Kidney epithelial cell (primary cell): ENCODE data around the gene TAF6L. TPM values are rescaled to one million over a fixed set of nuclear protein-coding genes. Genes with fewer than 3 reads are reported as not detected.
"Not testable (repeated sequence)": the region's sequence is repeated elsewhere in the genome, so short reads cannot be mapped to it uniquely, and the experiment has no call there.

ENCODE experiments used
- DNase-seq: peaks from one replicate; pipeline ENCODE4 v3.0.0-alpha.2; 2010; ENCODE audit warnings: low read depth
- H3K27me3 ChIP-seq: 2 replicates; pipeline ENCODE4 v1.6.0; 2011; ENCODE audit warnings: low read length; ENCODE audit not compliant: control insufficient read depth, insufficient read depth
- H3K36me3 ChIP-seq: 2 replicates; pipeline ENCODE4 v1.5.1; 2011; ENCODE audit warnings: low read length; ENCODE audit not compliant: control insufficient read depth, insufficient read depth
- H3K4me3 ChIP-seq: 2 replicates; pipeline ENCODE4 v1.5.1; 2011; ENCODE audit warnings: low read depth, mild to moderate bottlenecking, control low read depth, low read length
- CTCF ChIP-seq: IDR thresholded peaks from 2 replicates; pipeline ENCODE4 v1.5.1; 2011; ENCODE audit warnings: mild to moderate bottlenecking, moderate library complexity, low read length, control low read depth, inconsistent platforms; ENCODE audit not compliant: insufficient read depth, poor library complexity, severe bottlenecking
- total RNA-seq: library from RNA; depleted of rRNA; stranded (reverse); fragments of >200 nt; gene quantifications from 2 replicates; pipeline ENCODE4 v1.2.3, GENCODE V29; 2015

TAF6L gene
- total RNA-seq, 1 donor from 2014 or later = 29.1 TPM

- Histone ChIP-seq H3K36me3 (no peaks in the 10 kb centered on the region), H3K27me3 (no peaks in the 10 kb centered on the region), H3K4me3 (peak within 1 kb of the TSS; percentile 96)
- TF ChIP-seq CTCF = no peak
- peak; percentile 95 for DNase-seq
These were observed 43.9 kb upstream of the TAF6L start, which contains the start of gene HNRNPUL2 for GRCh38 chr11:62727165-62727871. TSS of gene HNRNPUL2 (minus strand) at chr11:62727457. CDS start at chr11:62727156, 301 bp downstream.

- Histone ChIP-seq H3K27me3 (no peaks in the 10 kb centered on the region), H3K36me3 (no peaks in the 10 kb centered on the region), H3K4me3 (peak overlapping the region; percentile 96)
- DNase-seq = peak; percentile 86
- no peak for TF ChIP-seq CTCF
These were observed 43.4 kb upstream of the TAF6L start for GRCh38 chr11:62727872-62728170.

- H3K27me3 ChIP-seq = no peaks in the 10 kb centered on the region
- TF ChIP-seq CTCF = no peak
- H3K4me3 ChIP-seq = peak within 1 kb of the TSS; percentile 96
- peak; percentile 60 for DNase-seq
- H3K36me3 ChIP-seq = no peaks in the 10 kb centered on the region
These were observed 42.8 kb upstream of the TAF6L start, which contains the start of gene TTC9C for GRCh38 chr11:62728171-62728988. TSS of gene TTC9C (plus strand) at chr11:62728486. CDS start at chr11:62728849, 363 bp downstream.

- not testable (repeated sequence) for H3K36me3 ChIP-seq, DNase-seq, H3K27me3 ChIP-seq
- H3K4me3 ChIP-seq = peak overlapping the region; percentile 96
These were observed 41.1 kb upstream of the TAF6L start for GRCh38 chr11:62730076-62730475.

- no peaks in the 10 kb centered on the region for H3K27me3 ChIP-seq
- peaks cover 1% of the 10 kb centered on the region for H3K36me3 ChIP-seq
- DNase-seq = no peak
- TF ChIP-seq CTCF = no peak
- H3K4me3 ChIP-seq = no peak overlapping the region
These were observed 38.4 kb upstream of the TAF6L start for GRCh38 chr11:62732830-62733229.

- H3K4me3 ChIP-seq = no peak overlapping the region
- DNase-seq = no peak
- no peak for TF ChIP-seq CTCF
These were observed 34.0 kb upstream of the TAF6L start for GRCh38 chr11:62737196-62737595.

More at GRCh38 chr11:62737196-62737595, 34.0 kb upstream of the TAF6L start:
- Histone ChIP-seq H3K27me3 (no peaks in the 10 kb centered on the region), H3K36me3 (peaks cover 1% of the 10 kb centered on the region)
